ENCODE results near the gene COL4A1.

GRCh38 chr13:110182003-110182402, 125.0 kb downstream of the COL4A1 start:
- no peak for TF ChIP-seq EZH2phosphoT487 (IDR thresholded peaks at IDR 0.05; ENCODE audit: insufficient read depth, low read depth)
- TF ChIP-seq EZH2 (IDR thresholded peaks at IDR 0.05; ENCODE audit: insufficient read depth, poor library complexity, severe bottlenecking): no peak

All from GM23248 (cell line).